Activated B cell treated with CpG ODN at 0.5 μM for 24 hours (primary cell): ENCODE data around the gene ZNF296. TPM values are rescaled to one million over a fixed set of nuclear protein-coding genes. Genes with fewer than 3 reads are reported as not detected.

Source experiments
- ATAC-seq: fragments of 200-7000 bp; cut with Tn5 transposase; one replicate; pipeline ENCODE4 v1.10.0; 2021; ENCODE audit warnings: low read depth, mild to moderate bottlenecking, moderate library complexity
- CTCF ChIA-PET: fragments of 350-600 bp; sonication (Branson Sonifier 250); formaldehyde crosslinking; loops from one replicate; lab custom pipeline; 2021; ENCODE audit warnings: antibody characterized with exemption; lab: Charles Lee
- POLR2A ChIA-PET: fragments of 350-600 bp; sonication (Branson Sonifier 250); formaldehyde crosslinking; loops from one replicate; lab custom pipeline; 2021; ENCODE audit warnings: antibody characterized with exemption; lab: Charles Lee
- DNase-seq: peaks from one replicate; pipeline ENCODE4 v3.0.0; 2022
- H3K27ac Mint-ChIP-seq: one replicate; pipeline ENCODE4 v1.8.0; 2020; ENCODE audit warnings: mixed read lengths
- H3K27me3 Mint-ChIP-seq: one replicate; pipeline ENCODE4 v1.8.0; 2021; ENCODE audit warnings: mixed read lengths
- H3K36me3 Mint-ChIP-seq: one replicate; pipeline ENCODE4 v1.8.0; 2021; ENCODE audit warnings: low read depth, mixed read lengths
- H3K4me1 Mint-ChIP-seq: one replicate; pipeline ENCODE4 v1.8.0; 2021; ENCODE audit warnings: mixed read lengths
- H3K4me3 Mint-ChIP-seq: one replicate; pipeline ENCODE4 v1.8.0; 2020; ENCODE audit warnings: mild to moderate bottlenecking, mixed read lengths
- H3K9me3 Mint-ChIP-seq: one replicate; pipeline ENCODE4 v1.8.0; 2020; ENCODE audit warnings: mixed read lengths
- CTCF ChIP-seq: fragments of 200-600 bp; IDR thresholded peaks from one replicate; pipeline ENCODE4 v1.8.0; 2022; ENCODE audit warnings: antibody characterized with exemption, mild to moderate bottlenecking
- intact Hi-C: fragments of 100-400 bp; cut with micrococcal nuclease; formaldehyde crosslinking; loops from one replicate; pipeline ENCODE4 v1.15.1; 2024
- total RNA-seq: library from RNA; stranded (reverse); gene quantifications from 2 replicates; pipeline ENCODE4 v1.2.3, GENCODE V29; 2022

Gene ZNF296
- total RNA-seq, 1 donor from 2014 or later = 27.8 TPM

DNA sequence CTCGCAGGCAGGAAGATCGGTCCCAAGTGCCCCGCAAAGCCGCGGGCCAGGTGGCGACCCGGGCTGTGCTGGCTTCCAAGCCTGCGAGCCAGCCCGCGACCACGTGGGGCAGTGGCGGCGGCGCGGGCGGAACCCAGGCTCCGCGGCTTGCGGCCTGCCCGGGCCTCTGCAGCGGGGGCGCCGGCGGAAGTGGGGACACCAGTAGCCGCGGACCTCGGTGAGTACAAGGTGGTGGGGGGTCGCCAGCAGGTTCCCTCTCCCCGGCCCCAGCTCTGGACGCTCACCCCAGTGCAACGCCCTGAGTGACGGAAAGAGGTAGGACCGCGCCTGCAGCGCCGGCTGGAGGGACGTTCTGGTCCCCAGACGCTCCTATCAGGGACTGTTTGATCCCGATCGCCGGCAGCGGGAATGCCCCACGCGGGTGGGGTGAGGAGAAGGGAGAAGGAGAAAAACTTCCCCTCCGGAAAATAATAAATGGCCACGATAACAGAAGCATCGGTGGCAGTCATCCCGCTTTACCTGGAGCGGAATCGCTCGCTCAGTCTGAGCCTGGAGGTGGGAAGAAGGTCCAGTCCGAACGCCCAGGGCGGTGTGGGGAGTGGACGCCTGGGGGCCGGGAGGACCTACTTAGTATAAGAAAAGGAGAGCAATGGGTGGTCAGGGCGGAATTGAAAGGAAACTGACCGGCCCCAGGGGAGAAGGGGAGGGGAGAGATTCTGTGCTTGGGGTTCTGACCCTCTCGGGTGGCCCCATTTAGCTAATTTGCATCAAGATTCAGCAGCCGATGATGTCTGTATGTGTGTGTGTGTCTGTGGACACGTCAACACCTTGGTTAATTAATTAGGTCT, 3.0 kb upstream of the ZNF296 start, which contains the start of gene GEMIN7:
Gene GEMIN7, plus strand, starts transcription at position 198 of the 848 bp plus-strand sequence. CDS start 10,855 bp downstream, outside the sequence.
- Mint-ChIP-seq H3K4me1 (peaks cover 60% of the 10 kb centered on the region), H3K27me3 (no peaks in the 10 kb centered on the region), H3K27ac (peak within 1 kb of the TSS; percentile 90), H3K4me3 (peak within 1 kb of the TSS; percentile 97), H3K9me3 (no peaks in the 10 kb centered on the region), H3K36me3 (peaks cover 35% of the 10 kb centered on the region)
- POLR2A ChIA-PET = interaction anchor here (0.6 to 3.9 kb wide), 16 partner anchors 10 to 118 kb away, joined by 3 to 75 read pairs (median 4); partner anchors contain the start of genes BLOC1S3, CLASRP, PPP1R37 and RELB
- TF ChIP-seq CTCF = no peak
- peak; percentile 33 for ATAC-seq
- DNase-seq = peak; percentile 85
- intact Hi-C loops = loop anchor here (5.0 to 10.0 kb wide), 3 partner anchors 327 to 786 kb away; partner anchors contain the start of genes FOXA3, PPM1N, RTN2 and SYMPK
- CTCF ChIA-PET = interaction anchor here (1.5 kb wide), 1 partner anchor 360 kb away, joined by 3 read pairs; no protein-coding TSS in a partner anchor

- CTCF ChIA-PET = interaction anchor here (1.5 kb wide), 1 partner anchor 361 kb away, joined by 3 read pairs; no protein-coding TSS in a partner anchor
Measured at GRCh38 chr19:45078390-45079062, 2.2 kb upstream of the ZNF296 start.

GRCh38 chr19:45076851-45077730, 813 bp upstream of the ZNF296 start:
- Mint-ChIP-seq H3K4me3 (peak overlapping the region; percentile 93), H3K36me3 (peaks cover 39% of the 10 kb centered on the region), H3K4me1 (peaks cover 65% of the 10 kb centered on the region), H3K27me3 (no peaks in the 10 kb centered on the region), H3K9me3 (no peaks in the 10 kb centered on the region), H3K27ac (peak overlapping the region; percentile 90)
- ATAC-seq (no peak), DNase-seq (no peak)
- CTCF ChIA-PET = no interaction called here
- intact Hi-C loops = loop anchor here (5.0 to 10.0 kb wide), 3 partner anchors 325 to 788 kb away; partner anchors contain the start of genes FOXA3, PPM1N, RTN2 and SYMPK
- POLR2A ChIA-PET = interaction anchor here (1.1 to 3.4 kb wide), 4 partner anchors 15 to 101 kb away, joined by 4 to 45 read pairs (median 23); partner anchors contain the start of genes BLOC1S3, PPP1R37, RELB and TRAPPC6A
- TF ChIP-seq CTCF = no peak

More at GRCh38 chr19:45078390-45079062, 2.2 kb upstream of the ZNF296 start:
- Mint-ChIP-seq H3K9me3 (no peaks in the 10 kb centered on the region), H3K27me3 (no peaks in the 10 kb centered on the region), H3K4me3 (peak overlapping the region; percentile 97), H3K27ac (peak overlapping the region; percentile 90), H3K4me1 (peaks cover 60% of the 10 kb centered on the region), H3K36me3 (peaks cover 35% of the 10 kb centered on the region)
- no peak for TF ChIP-seq CTCF
- intact Hi-C loops = loop anchor here (5.0 to 10.0 kb wide), 3 partner anchors 326 to 786 kb away; partner anchors contain the start of genes FOXA3, PPM1N, RTN2 and SYMPK
- POLR2A ChIA-PET = interaction anchor here (0.6 to 3.9 kb wide), 14 partner anchors 11 to 171 kb away, joined by 3 to 75 read pairs (median 4); partner anchors contain the start of genes BLOC1S3, CLASRP, PPP1R37 and RELB
- ATAC-seq (no peak), DNase-seq (no peak)

GRCh38 chr19:45075301-45076028, 813 bp downstream of the ZNF296 start:
- peak; percentile 74 for ATAC-seq
- ChIA-PET CTCF (interaction anchor here (0.8 to 1.6 kb wide), 4 partner anchors 10 to 36 kb away, joined by 3 to 9 read pairs (median 4); no protein-coding TSS in a partner anchor), POLR2A (interaction anchor here (0.6 to 3.4 kb wide), 15 partner anchors 10 to 185 kb away, joined by 3 to 45 read pairs (median 4); partner anchors contain the start of genes BLOC1S3, CLPTM1, PPP1R37 and RELB)
- no peak for TF ChIP-seq CTCF
- DNase-seq = peak; percentile 76
- H3K27ac Mint-ChIP-seq = peak overlapping the region; percentile 90
- no peaks in the 10 kb centered on the region for H3K9me3 Mint-ChIP-seq
- intact Hi-C loops = loop anchor here (1.0 to 10.0 kb wide), 9 partner anchors 16 to 789 kb away; partner anchors contain the start of genes BLOC1S3, CLASRP, FOXA3 and PPM1N
- no peaks in the 10 kb centered on the region for H3K27me3 Mint-ChIP-seq
- peaks cover 42% of the 10 kb centered on the region for H3K36me3 Mint-ChIP-seq
- H3K4me1 Mint-ChIP-seq = peaks cover 56% of the 10 kb centered on the region
- peak overlapping the region; percentile 93 for H3K4me3 Mint-ChIP-seq
